Measurements from ENCODE around the gene CHAC2.

The CHAC2 gene

DNA sequence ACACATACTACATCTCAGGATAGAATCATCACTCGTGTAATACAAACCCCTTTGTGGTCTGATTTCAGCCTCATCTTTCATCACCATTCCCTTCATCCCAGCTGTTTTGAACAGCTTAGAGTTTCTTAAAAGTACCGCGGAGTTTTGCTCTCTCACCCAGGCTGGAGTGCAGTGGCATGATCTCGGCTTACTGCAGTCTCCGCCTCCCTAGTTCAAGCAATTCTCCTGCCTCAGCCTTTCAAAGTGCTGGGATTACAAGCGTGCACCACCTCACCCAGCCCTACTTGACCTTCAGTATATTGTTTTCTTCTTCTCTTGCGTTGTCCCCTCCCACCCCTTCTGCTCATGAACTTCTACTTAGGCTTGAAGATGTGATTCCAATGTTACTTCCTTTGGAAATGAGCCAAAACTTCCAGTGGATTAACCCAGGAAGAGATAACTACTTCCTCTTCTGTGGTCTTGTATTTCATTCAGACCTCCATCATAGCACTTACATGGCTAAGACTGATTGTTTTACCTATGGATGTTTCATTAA lies 35.1 kb downstream of the CHAC2 start:
- no peak for DNase-seq (ENCODE audit: low read depth)
- H3K4me3 ChIP-seq (ENCODE audit: control insufficient read depth, low read depth, low read length), result no peak overlapping the region
- TF ChIP-seq, protein P1, sequence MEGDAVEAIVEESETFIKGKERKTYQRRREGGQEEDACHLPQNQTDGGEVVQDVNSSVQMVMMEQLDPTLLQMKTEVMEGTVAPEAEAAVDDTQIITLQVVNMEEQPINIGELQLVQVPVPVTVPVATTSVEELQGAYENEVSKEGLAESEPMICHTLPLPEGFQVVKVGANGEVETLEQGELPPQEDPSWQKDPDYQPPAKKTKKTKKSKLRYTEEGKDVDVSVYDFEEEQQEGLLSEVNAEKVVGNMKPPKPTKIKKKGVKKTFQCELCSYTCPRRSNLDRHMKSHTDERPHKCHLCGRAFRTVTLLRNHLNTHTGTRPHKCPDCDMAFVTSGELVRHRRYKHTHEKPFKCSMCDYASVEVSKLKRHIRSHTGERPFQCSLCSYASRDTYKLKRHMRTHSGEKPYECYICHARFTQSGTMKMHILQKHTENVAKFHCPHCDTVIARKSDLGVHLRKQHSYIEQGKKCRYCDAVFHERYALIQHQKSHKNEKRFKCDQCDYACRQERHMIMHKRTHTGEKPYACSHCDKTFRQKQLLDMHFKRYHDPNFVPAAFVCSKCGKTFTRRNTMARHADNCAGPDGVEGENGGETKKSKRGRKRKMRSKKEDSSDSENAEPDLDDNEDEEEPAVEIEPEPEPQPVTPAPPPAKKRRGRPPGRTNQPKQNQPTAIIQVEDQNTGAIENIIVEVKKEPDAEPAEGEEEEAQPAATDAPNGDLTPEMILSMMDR (IDR thresholded peaks at IDR 0.05; ENCODE audit: control insufficient read depth, insufficient read depth, low read depth, low read length, missing control alignments), result no peak

GRCh38 chr2:53811601-53812000 lies 44.0 kb downstream of the CHAC2 start:
- TF ChIP-seq, protein P1 (IDR thresholded peaks at IDR 0.05; ENCODE audit: control insufficient read depth, insufficient read depth, low read depth, low read length, missing control alignments), result no peak
- no peak overlapping the region for H3K4me3 ChIP-seq (ENCODE audit: control insufficient read depth, low read depth, low read length)
- DNase-seq (ENCODE audit: low read depth), result no peak

DNA sequence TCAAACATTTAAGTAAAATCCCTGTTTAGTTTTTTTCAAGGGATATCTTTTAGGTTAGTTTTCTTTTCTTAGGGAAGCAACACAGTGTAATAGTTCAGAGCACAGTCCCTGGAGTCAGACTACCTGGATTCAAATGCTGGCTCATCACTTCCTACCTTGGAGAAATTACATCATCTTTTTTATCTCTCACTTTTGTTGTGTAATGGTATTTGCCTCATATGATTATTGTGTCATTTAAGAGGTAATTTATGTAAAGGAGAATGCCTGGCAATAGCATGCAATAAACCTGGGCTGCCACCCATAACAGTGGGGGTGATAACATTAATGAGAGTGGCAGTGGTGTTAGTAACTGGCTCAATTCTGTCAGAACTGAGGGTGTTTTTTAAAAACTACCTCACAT lies 45.5 kb downstream of the CHAC2 start:
- no peak for DNase-seq (ENCODE audit: low read depth)
- TF ChIP-seq, protein P1 (IDR thresholded peaks at IDR 0.05; ENCODE audit: control insufficient read depth, insufficient read depth, low read depth, low read length, missing control alignments), result no peak

GRCh38 chr2:53818854-53819435 lies 51.3 kb downstream of the CHAC2 start:
- TF ChIP-seq, protein P1 (IDR thresholded peaks at IDR 0.05; ENCODE audit: control insufficient read depth, insufficient read depth, low read depth, low read length, missing control alignments), result no peak
- DNase-seq (ENCODE audit: low read depth), result no peak
- H3K4me3 ChIP-seq (ENCODE audit: control insufficient read depth, low read depth, low read length), result no peak overlapping the region

More for the DNA sequence above, 45.5 kb downstream of the CHAC2 start:
- no peak overlapping the region for H3K4me3 ChIP-seq (ENCODE audit: control insufficient read depth, low read depth, low read length)

- DNase-seq (ENCODE audit: low read depth), result no peak
- TF ChIP-seq, protein P1 (IDR thresholded peaks at IDR 0.05; ENCODE audit: control insufficient read depth, insufficient read depth, low read depth, low read length, missing control alignments), result no peak
- H3K4me3 ChIP-seq (ENCODE audit: control insufficient read depth, low read depth, low read length), result no peak overlapping the region
These were observed 52.0 kb downstream of the CHAC2 start for GRCh38 chr2:53819634-53820033.

DNA sequence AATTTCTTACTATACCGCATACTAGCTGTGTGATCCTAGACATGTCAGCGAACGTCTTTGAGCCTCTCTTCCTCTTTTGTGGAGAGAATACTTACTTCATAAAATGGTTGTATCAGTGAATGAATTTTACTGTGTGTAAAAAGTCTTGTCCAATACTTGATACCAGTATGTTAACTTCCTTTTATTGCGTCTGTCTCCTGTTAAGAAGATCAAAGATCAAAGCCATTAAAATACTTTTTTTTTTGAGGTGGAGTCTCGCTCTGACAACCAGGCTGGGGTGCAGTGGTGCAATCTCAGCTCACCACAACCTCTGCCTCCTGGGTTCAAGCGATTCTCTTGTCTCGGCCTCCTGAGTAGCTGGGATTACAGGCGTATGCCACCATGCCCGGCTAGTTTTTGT lies 52.4 kb downstream of the CHAC2 start:
- no peak overlapping the region for H3K4me3 ChIP-seq (ENCODE audit: control insufficient read depth, low read depth, low read length)
- DNase-seq (ENCODE audit: low read depth), result no peak
- TF ChIP-seq, protein P1 (IDR thresholded peaks at IDR 0.05; ENCODE audit: control insufficient read depth, insufficient read depth, low read depth, low read length, missing control alignments), result no peak
